GM12878 (cell line): ENCODE data around the gene GATAD2B. TPM values are rescaled to one million over a fixed set of nuclear protein-coding genes. Genes with fewer than 3 reads are reported as not detected.
A peak's percentile ranks its signal among the peaks of the same experiment; 100 is the strongest.

ENCODE experiments used
- CREM ChIP-seq: IDR thresholded peaks from 2 replicates; pipeline ENCODE4 v1.6.1; 2014; ENCODE audit warnings: antibody characterized with exemption, low read depth
- CUX1 ChIP-seq: IDR thresholded peaks from 2 replicates; pipeline ENCODE4 v1.6.1; 2012; ENCODE audit warnings: improper control_type of control experiment, low read depth, low read length; ENCODE audit not compliant: insufficient replicate concordance
- EP300 ChIP-seq, 2 experiments: fragments of 150-350 bp in 1 of 2; IDR thresholded peaks; 2 replicates each; pipeline ENCODE4 v1.6.1; 2011 to 2012; ENCODE audit warnings: low read depth in 2 of 2, low read length in 2 of 2, borderline replicate concordance in 1 of 2, improper control_type of control experiment in 1 of 2, inconsistent platforms in 1 of 2; ENCODE audit not compliant: control insufficient read depth in 1 of 2
- ESRRA ChIP-seq: IDR thresholded peaks from 2 replicates; pipeline ENCODE4 v1.6.1; 2012; ENCODE audit warnings: mild to moderate bottlenecking, low read length, improper control_type of control experiment
- EZH2 ChIP-seq: IDR thresholded peaks from 2 replicates; pipeline ENCODE4 v1.6.1; 2012; ENCODE audit warnings: low read depth, mild to moderate bottlenecking, control low read depth, inconsistent platforms, low read length, borderline replicate concordance; ENCODE audit not compliant: control insufficient read depth
- HCFC1 ChIP-seq: fragments of 150-350 bp; IDR thresholded peaks from 2 replicates; pipeline ENCODE4 v1.6.1; 2014; ENCODE audit warnings: low read length
- HDAC6 ChIP-seq: fragments of 200-600 bp; sonication (generic); IDR thresholded peaks from one replicate; pipeline ENCODE4 v1.8.0; 2017; ENCODE audit warnings: antibody characterized with exemption; ENCODE audit not compliant: unreplicated experiment
- IRF3 ChIP-seq: fragments of 450-650 bp; IDR thresholded peaks from 2 replicates; pipeline ENCODE4 v1.6.1; 2014; ENCODE audit warnings: mild to moderate bottlenecking
- KAT2A ChIP-seq: conservative IDR thresholded peaks from 2 replicates; pipeline ENCODE4 v1.6.1; 2011; ENCODE audit warnings: low read depth, low read length; ENCODE audit not compliant: control insufficient read depth
- MYB ChIP-seq: fragments of 150-350 bp; IDR thresholded peaks from 2 replicates; pipeline ENCODE4 v1.6.1; 2014; ENCODE audit warnings: mild to moderate bottlenecking, low read depth, low read length, borderline replicate concordance
- NFIC ChIP-seq: IDR thresholded peaks from 2 replicates; pipeline ENCODE4 v1.6.1; 2012; ENCODE audit warnings: low read depth, mild to moderate bottlenecking, inconsistent platforms, low read length, moderate library complexity
- SREBF2 ChIP-seq: IDR thresholded peaks from 2 replicates; pipeline ENCODE4 v1.6.1; 2012; ENCODE audit warnings: mild to moderate bottlenecking, low read length
- STAT1 ChIP-seq: fragments of 450-650 bp; conservative IDR thresholded peaks from 2 replicates; pipeline ENCODE4 v1.6.1; 2014; ENCODE audit warnings: antibody characterized with exemption, mild to moderate bottlenecking
- SUZ12 ChIP-seq: fragments of 200-600 bp; sonication (generic); IDR thresholded peaks from one replicate; pipeline ENCODE4 v1.6.1; 2018; ENCODE audit warnings: antibody characterized with exemption, mild to moderate bottlenecking; ENCODE audit not compliant: unreplicated experiment
- TARDBP ChIP-seq: IDR thresholded peaks from 2 replicates; pipeline ENCODE4 v1.6.1; 2016; ENCODE audit warnings: borderline replicate concordance
- TCF7 ChIP-seq: IDR thresholded peaks from 2 replicates; pipeline ENCODE4 v1.6.1; 2014; ENCODE audit warnings: antibody characterized with exemption, borderline replicate concordance
- USF2 ChIP-seq: IDR thresholded peaks from 2 replicates; pipeline ENCODE4 v1.6.1; 2011; ENCODE audit warnings: low read depth, low read length, improper control_type of control experiment, borderline replicate concordance
- ZNF217 ChIP-seq: fragments of 450-650 bp; IDR thresholded peaks from 2 replicates; pipeline ENCODE4 v1.6.1; 2017; ENCODE audit warnings: antibody characterized with exemption, mild to moderate bottlenecking
- ZNF687 ChIP-seq: fragments of 450-650 bp; IDR thresholded peaks from 2 replicates; pipeline ENCODE4 v1.6.1; 2017; ENCODE audit warnings: mild to moderate bottlenecking, moderate library complexity
- polyA plus RNA-seq, 11 experiments: library from polyadenylated mRNA; depleted of rRNA in 4 of 11; unstranded in 6 of 11; stranded (reverse) in 5 of 11; fragments of >200 nt; fragmentation: Nextera tagmentation in 4 of 11; fragmentation: Illumina TruSeq in 1 of 11; extraction: Ambion mirVana in 4 of 11; extraction: Trizol in 1 of 11; gene quantifications; 1 replicate in 1 of 11; 2 replicates in 10 of 11; pipeline versions ENCODE4 v1.2.1 to v1.2.3, GENCODE V29; 2011 to 2016; ENCODE audit warnings: inconsistent platforms in 2 of 11, missing spikeins in 2 of 11, low read depth in 1 of 11
- total RNA-seq, 4 experiments: library from RNA; depleted of rRNA in 3 of 4; stranded (reverse); fragments of >200 nt in 3 of 4; fragmentation: Illumina TruSeq in 1 of 4; extraction: Trizol in 1 of 4; gene quantifications; 2 replicates each; pipeline versions ENCODE4 v1.2.1 to v1.2.3, GENCODE V29; 2013 to 2021

The GATAD2B gene
- total and polyA plus RNA-seq, 10 of the 15 experiments (the other 5 are each of a cell fraction or from before 2014, with no cell fraction given), result 2.4 to 63.1 (median 8.7) TPM

- TF ChIP-seq CUX1, result no peak
- TF ChIP-seq IRF3, result no peak
- TF ChIP-seq NFIC, result 0 out of 2 replicates have a peak, but pooled peaks have one; percentile 29
- TF ChIP-seq USF2, result no peak
- no peak for TF ChIP-seq SREBF2
- TF ChIP-seq EZH2, result no peak
- no peak for TF ChIP-seq HDAC6
- TF ChIP-seq ZNF687, result no peak
- TF ChIP-seq ZNF217, result no peak
- TF ChIP-seq STAT1, result no peak
- no peak for TF ChIP-seq TARDBP
- no peak for TF ChIP-seq ESRRA
- no peak for TF ChIP-seq EP300 (IDR thresholded peaks at IDR 0.05; ENCODE audit: borderline replicate concordance in 1 of 2, control insufficient read depth in 1 of 2, low read depth in 2 of 2, low read length in 2 of 2)
- no peak for TF ChIP-seq TCF7
- no peak for TF ChIP-seq KAT2A
- TF ChIP-seq SUZ12, result no peak
- no peak for TF ChIP-seq CREM
- TF ChIP-seq HCFC1, result no peak
- TF ChIP-seq MYB, result no peak
These were observed 95.4 kb downstream of the GATAD2B start (continued) for GRCh38 chr1:153827168-153827964.
